Fibroblast of lung (primary cell): ENCODE results near the gene PROK2.

ENCODE experiments used
- CTCF ChIP-seq, 2 donors: IDR thresholded peaks in 1 of 2; conservative IDR thresholded peaks in 1 of 2; 1 replicate in 1 of 2; 2 replicates in 1 of 2; pipeline ENCODE4 v1.5.1; 2011 to 2012; ENCODE audit warnings: low read length in 2 of 2, control low read depth in 1 of 2, inconsistent platforms in 1 of 2, low read depth in 1 of 2, mild to moderate bottlenecking in 1 of 2
- EZH2 ChIP-seq: IDR thresholded peaks from 2 replicates; pipeline ENCODE4 v1.5.1; 2012; ENCODE audit warnings: low read length, control low read depth, mild to moderate bottlenecking; ENCODE audit errors: missing control alignments

GRCh38 chr3:71817262-71817661, 32.3 kb upstream of the PROK2 start:
- no peak for TF ChIP-seq CTCF (conservative IDR thresholded peaks at IDR 0.05 in 1 of 2, IDR thresholded peaks at IDR 0.05 in 1 of 2; ENCODE audit: low read depth in 1 of 2, low read length in 2 of 2)
- TF ChIP-seq EZH2 = no peak
